Measurements from ENCODE around the gene NKD2. TPM values are rescaled to one million over a fixed set of nuclear protein-coding genes. Genes with fewer than 3 reads are reported as not detected.

The NKD2 gene
- total RNA-seq, 1 experiment from 2014 or later, result 5.0 TPM

GRCh38 chr5:1039706-1040260, 31.2 kb downstream of the NKD2 start:
- no peak for DNase-seq (ENCODE audit: extremely low read depth, low read depth)

GRCh38 chr5:1040571-1040970, 32.0 kb downstream of the NKD2 start:
- DNase-seq (ENCODE audit: extremely low read depth, low read depth), result no peak

GRCh38 chr5:1041225-1042143, 32.9 kb downstream of the NKD2 start:
- DNase-seq (ENCODE audit: extremely low read depth, low read depth), result no peak

GRCh38 chr5:1042626-1043025, 34.0 kb downstream of the NKD2 start:
- DNase-seq (ENCODE audit: extremely low read depth, low read depth), result no peak

GRCh38 chr5:1043327-1043726, 34.7 kb downstream of the NKD2 start:
- DNase-seq (ENCODE audit: extremely low read depth, low read depth), result no peak

GRCh38 chr5:1044117-1044516, 35.5 kb downstream of the NKD2 start:
- no peak for DNase-seq (ENCODE audit: extremely low read depth, low read depth)

GRCh38 chr5:1045960-1046560, 37.5 kb downstream of the NKD2 start:
- no peak for DNase-seq (ENCODE audit: extremely low read depth, low read depth)

GRCh38 chr5:1047332-1047965, 38.8 kb downstream of the NKD2 start:
- no peak for DNase-seq (ENCODE audit: extremely low read depth, low read depth)

GRCh38 chr5:1048162-1048721, 39.6 kb downstream of the NKD2 start:
- DNase-seq (ENCODE audit: extremely low read depth, low read depth), result no peak

GRCh38 chr5:1048861-1049838, 40.5 kb downstream of the NKD2 start:
- DNase-seq (ENCODE audit: extremely low read depth, low read depth), result no peak

GRCh38 chr5:1050423-1051365, 42.1 kb downstream of the NKD2 start:
- no peak for DNase-seq (ENCODE audit: extremely low read depth, low read depth)

GRCh38 chr5:1051366-1051720, 42.7 kb downstream of the NKD2 start:
- DNase-seq (ENCODE audit: extremely low read depth, low read depth), result no peak

GRCh38 chr5:1052076-1052475, 43.5 kb downstream of the NKD2 start:
- no peak for DNase-seq (ENCODE audit: extremely low read depth, low read depth)

GRCh38 chr5:1052641-1053390, 44.2 kb downstream of the NKD2 start:
- no peak for DNase-seq (ENCODE audit: extremely low read depth, low read depth)

- DNase-seq (ENCODE audit: extremely low read depth, low read depth), result no peak
Measured at GRCh38 chr5:1053391-1054017, 44.9 kb downstream of the NKD2 start.

GRCh38 chr5:1054018-1054798, 45.6 kb downstream of the NKD2 start:
- no peak for DNase-seq (ENCODE audit: extremely low read depth, low read depth)
